ENCODE results near the gene COL4A3.

GRCh38 chr2:227180770-227181169 is 16.3 kb downstream of the COL4A3 start:
- TF ChIP-seq POLR2A (conservative IDR thresholded peaks at IDR 0.05) (no peak), CTCF (IDR thresholded peaks at IDR 0.05 in 2 of 3, conservative IDR thresholded peaks at IDR 0.05 in 1 of 3; ENCODE audit: insufficient read depth in 2 of 3, low read depth in 1 of 3, low read length in 3 of 3) (no peak)

Data from K562 (cell line).